Umbilical cord (tissue), 2 donors: ENCODE measurements around the gene OR13C5. TPM values are rescaled to one million over a fixed set of nuclear protein-coding genes. Genes with fewer than 3 reads are reported as not detected.
"Not testable (repeated sequence)": the region's sequence is repeated elsewhere in the genome, so short reads cannot be mapped to it uniquely, and the experiment has no call there.

ENCODE experiments used
- DNase-seq: peaks from one replicate; pipeline ENCODE4 v3.0.0-alpha.2; 2015; ENCODE audit warnings: low spot score
- total RNA-seq: library from RNA; depleted of rRNA; stranded (reverse); fragments of >200 nt; gene quantifications from one replicate; pipeline ENCODE4 v1.2.3, GENCODE V29; 2014; ENCODE audit warnings: low replicate concordance; ENCODE audit not compliant: insufficient read depth

OR13C5 gene, protein sequence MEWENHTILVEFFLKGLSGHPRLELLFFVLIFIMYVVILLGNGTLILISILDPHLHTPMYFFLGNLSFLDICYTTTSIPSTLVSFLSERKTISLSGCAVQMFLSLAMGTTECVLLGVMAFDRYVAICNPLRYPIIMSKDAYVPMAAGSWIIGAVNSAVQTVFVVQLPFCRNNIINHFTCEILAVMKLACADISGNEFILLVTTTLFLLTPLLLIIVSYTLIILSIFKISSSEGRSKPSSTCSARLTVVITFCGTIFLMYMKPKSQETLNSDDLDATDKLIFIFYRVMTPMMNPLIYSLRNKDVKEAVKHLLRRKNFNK
- 10.6 TPM for total RNA-seq

DNA sequence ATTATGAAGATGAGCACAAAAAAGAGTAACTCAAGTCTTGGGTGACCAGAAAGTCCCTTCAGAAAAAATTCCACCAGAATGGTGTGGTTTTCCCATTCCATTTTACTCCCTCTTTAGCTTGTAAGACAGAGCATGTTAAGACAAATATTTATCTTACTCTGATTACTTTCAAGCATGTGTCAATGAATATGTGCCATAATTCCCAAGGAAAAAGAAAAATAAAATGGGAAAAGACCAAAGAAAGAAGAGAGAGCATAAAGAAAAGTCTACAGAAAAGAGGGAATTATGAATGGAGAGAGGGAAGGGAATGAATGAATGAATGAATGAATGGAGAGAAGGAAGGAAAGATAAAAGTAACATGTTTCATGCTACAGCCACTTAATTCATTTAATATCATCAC lies at the start of gene OR13C5:
Gene OR13C5, minus strand, starts transcription at position 101 of the 400 bp plus-strand sequence. Its CDS starts 0 bp downstream, at position 101.
- DNase-seq, result not testable (repeated sequence)

DNA sequence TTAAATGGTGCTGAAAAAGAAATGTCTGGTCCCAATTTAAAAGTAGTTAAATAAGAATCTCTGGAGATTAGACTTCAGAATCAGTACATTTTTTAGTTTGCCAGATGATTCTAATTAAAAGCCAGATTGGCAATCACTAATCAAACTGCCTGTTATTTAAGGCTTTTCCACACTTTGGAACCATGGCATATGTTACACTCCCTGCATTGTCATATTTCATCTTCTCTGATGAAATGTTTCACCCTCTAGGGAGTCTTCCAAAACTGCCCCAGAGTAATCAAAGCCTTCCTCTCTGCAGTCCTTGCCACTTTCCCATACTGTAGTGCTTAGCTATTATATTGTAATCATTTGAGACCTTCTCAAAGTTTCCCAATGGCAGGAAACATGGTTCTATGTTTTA lies 36.2 kb upstream of the OR13C5 start:
- DNase-seq, result no peak

DNA sequence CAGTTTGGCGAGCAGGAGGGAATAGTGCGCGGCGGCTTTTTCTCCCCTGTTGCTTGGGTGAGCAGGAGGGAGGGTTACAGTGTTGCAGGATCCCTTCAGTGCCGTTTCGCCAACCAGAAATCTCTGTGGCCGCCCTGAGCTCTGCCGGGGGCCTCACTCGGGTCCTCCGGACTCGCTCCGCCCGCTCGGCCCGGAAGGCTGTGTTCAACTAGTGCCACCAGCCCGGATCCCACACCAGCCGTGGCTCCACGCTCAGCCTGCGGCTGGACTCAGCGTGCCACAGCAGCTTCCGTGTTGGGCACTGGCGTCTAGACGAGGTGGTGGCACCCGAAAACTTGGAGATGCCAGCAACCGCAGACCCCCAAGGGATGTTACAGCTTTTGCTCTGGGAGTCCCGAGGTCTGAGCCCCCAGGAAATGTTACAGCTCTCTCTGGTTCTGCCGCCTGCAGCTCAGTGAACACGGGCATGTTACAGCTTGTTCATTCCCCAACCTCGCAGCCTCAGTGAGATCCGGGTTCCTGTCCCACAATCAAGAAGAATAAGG lies 34.8 kb upstream of the OR13C5 start:
- DNase-seq, result no peak

DNA sequence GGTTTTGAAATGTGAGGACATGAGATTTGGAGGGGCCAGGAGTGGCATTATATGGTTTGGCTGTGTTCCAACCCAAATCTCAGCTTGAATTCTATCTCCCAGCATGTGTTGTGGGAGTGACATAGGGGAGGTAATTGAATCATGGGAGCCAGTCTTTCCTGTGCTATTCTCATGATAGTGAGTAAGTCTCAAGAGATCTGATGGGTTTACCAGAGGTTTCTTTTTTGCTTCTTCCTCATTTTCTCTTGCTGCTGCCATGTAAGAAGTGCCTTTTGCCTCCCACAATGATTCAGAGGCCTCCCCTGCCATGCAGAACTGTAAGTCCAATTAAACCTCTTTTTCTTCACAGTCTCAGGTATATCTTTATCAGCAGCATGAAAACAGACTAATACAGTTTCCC lies 26.8 kb upstream of the OR13C5 start:
- not testable (repeated sequence) for DNase-seq

DNA sequence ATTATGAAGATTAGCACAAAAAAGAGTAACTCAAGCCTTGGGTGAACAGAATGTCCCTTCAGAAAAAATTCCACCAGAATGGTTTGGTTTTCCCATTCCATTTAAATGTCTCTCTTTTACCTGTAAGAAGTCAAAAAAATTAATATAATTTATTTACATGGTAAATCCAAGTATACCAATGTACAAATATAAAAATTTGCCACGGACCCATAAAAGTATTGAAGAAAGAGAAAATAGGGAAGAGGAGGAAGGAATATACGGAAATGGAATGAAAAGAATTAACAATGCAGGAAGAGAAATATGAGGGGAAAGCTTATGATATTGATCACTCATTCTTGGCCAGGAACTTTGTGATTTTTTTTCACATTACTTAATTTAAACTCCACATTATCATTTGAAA lies 18.9 kb upstream of the OR13C5 start, which contains the start of gene OR13C9:
Gene OR13C9, minus strand, starts transcription at position 101 of the 400 bp plus-strand sequence. Its CDS starts 0 bp downstream, at position 101.
- DNase-seq, result no peak

DNA sequence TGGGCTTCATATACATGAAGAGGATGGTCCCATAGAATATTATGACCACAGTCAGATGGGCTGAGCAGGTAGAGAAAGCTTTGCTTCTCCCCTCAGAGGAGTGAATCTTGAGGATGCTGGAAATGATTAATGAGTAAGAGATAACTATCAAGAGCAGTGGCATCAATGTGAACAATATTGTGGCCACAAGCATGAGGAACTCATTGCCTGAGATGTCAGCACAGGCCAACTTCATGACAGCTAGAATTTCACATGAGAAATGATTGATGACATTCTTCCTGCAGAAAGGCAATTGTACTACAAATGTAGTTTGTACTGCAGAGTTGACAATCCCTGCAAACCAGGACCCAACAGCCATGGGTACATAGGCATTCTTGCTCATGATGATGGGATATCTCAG lies 18.2 kb upstream of the OR13C5 start:
- no peak for DNase-seq

DNA sequence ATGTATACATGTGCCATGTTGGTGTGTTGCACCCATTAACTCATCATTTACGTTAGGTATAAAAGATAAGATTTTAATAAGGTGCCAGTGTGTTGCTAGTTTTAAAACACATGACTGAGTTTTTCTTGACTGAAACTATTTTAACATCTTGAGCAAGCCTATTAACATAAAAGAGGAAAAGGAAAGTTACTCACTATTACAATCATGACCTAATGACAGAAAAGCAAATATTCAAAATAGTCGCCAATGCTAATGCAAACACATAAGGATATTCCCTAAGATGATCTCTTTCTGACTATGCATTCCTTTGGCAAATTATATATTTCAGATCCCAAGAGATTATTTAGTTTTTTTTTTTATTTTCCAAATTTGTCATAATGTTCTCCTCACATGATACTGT lies 12.0 kb upstream of the OR13C5 start:
- no peak for DNase-seq

DNA sequence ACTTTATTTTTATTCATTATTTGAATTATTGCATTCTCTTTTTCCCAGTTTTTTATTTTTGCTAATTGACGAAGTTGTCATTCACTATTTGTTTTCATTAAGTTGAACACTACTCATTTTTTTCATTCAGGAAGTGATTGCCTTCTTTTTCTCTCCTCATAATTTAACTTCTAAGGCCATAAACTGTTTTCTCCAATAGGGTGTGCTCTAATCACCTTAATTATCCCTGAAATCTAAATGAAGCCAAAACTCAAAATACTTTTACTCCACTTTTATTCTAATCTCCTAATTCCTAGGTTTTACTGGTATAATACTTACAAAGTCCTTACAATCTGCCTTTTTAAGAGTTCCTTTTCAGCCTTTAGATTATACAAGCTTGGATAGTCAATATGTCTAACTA lies 9.1 kb upstream of the OR13C5 start:
- no peak for DNase-seq

DNA sequence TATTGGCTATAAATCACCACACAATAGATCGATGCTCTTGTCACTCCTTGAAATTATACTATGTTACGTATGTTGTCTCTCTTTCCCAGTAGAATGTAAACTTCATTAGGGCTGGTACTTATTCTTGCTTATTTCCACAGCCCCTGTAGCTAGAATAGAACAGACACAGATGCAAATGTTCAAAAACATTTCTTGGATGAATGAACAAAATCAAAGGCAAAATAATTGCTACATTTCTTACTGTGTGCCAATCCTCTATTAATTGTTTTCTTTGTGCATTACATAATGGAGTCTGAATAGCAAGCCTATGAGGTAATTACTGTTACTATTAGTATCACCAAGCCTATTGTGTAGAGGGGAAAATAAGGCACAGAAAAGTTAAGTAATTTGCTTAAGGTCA lies 6.9 kb upstream of the OR13C5 start:
- no peak for DNase-seq

DNA sequence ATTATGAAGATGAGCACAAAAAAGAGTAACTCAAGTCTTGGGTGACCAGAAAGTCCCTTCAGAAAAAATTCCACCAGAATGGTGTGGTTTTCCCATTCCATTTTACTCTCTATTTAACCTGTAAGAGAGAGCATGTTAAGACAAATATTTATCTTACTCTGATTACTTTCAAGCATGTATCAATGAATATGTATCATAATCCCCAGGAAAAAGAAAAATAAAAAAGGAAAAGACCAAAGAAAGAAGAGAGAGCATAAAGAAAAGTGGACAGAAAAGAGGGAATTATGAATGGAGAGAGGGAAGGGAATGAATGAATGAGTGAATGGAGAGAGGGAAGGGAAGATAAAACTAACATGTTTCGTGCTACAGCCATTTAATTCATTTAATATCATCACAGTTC lies 6.3 kb upstream of the OR13C5 start, which contains the start of gene OR13C2:
Gene OR13C2, minus strand, starts transcription at position 101 of the 400 bp plus-strand sequence. Its CDS starts 0 bp downstream, at position 101.
- DNase-seq, result not testable (repeated sequence)

DNA sequence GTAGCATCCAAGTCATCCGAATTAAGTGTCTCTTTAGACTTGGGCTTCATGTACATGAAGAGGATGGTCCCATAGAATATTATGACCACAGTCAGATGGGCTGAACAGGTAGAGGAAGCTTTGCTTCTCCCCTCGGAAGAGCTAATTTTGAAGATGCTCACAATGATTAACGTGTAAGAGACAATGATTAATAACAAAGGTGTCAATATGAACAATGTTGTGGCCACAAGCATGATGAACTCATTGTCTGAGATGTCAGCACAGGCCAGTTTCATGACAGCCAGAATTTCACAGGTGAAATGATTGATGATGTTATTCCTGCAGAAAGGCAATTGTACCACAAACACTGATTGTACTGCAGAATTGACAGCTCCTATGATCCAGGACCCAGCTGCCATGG lies 5.6 kb upstream of the OR13C5 start:
- DNase-seq, result no peak

DNA sequence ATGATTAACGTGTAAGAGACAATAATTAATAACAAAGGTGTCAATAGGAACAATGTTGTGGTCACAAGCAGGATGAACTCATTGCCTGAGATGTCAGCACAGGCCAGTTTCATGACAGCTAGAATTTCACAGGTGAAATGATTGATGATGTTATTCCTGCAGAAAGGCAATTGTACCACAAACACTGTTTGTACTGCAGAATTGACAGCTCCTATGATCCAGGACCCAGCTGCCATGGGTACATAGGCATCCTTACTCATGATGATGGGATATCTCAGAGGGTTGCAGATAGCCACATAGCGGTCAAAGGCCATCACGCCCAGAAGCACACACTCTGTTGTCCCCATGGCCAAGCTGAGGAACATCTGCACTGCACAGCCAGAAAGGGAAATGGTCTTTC lies 464 bp downstream of the OR13C5 start:
- DNase-seq, result not testable (repeated sequence)

DNA sequence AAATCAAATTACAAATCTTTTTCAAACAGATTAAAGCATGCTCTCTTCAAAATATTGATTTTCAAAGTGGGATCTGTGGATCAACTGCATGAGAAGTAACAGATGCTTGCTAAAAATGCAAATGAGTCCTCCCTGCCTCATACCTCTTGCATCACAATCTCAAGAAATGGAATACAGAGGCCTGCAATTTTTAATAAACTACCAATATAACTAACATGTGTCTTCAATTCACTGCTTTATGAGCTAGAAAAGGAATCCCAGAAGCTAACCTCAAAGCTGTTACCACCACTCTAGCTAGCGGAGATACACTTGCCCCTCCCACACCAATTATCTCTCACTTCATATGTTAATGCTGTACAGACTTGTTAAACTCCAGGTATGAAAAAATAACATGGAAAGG lies 9.6 kb downstream of the OR13C5 start:
- DNase-seq, result no peak

DNA sequence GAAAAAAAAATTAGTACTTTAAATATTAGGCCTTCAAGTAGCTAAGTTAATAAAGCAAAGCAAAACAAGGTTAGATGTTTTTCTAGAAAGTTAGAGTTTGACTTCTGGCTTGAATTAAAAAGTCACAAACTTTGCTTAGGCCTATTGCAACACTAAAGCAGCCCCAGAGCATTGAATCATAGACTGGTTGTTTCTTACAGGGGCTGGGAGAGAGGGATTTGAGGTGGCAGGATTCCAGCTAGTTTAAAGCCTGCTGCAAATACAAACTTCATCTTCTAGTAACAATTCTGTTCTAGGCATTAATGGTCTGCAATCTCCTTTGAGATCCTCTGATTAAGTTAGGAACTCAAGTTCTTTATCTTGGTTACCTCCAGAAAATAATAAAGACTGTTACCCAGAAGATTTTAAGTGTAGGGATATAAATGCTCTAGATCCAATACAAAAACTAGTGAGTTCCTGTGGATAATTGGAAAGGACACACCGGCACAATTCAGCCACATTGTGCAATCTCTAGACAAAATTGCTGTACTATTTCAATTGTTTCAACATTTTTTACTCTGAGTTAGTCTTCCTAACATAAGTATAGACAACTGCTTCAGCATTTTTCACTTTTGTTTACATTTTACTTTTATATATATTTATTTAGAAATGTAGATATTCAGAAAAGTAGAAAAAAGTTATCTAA lies 12.6 kb downstream of the OR13C5 start:
- DNase-seq, result peak; percentile 95

DNA sequence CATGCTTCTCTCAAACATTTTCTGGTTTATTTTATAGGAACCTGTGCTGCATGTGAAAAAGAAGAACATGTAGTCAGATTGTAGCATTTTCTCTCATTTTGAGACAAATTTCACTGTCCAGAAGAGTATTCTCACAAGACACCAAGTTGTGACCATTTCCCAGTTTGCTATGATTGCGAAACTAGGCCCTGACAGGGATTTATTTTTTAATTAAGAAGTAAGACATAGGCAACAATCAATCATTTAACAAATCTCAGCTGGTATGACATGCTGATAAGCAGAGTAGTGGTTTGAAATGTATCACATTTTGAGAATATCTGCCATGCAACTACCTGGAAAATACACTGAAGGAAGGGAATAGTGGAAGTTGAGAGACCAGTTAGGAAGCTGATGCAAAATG lies 18.7 kb downstream of the OR13C5 start:
- no peak for DNase-seq

DNA sequence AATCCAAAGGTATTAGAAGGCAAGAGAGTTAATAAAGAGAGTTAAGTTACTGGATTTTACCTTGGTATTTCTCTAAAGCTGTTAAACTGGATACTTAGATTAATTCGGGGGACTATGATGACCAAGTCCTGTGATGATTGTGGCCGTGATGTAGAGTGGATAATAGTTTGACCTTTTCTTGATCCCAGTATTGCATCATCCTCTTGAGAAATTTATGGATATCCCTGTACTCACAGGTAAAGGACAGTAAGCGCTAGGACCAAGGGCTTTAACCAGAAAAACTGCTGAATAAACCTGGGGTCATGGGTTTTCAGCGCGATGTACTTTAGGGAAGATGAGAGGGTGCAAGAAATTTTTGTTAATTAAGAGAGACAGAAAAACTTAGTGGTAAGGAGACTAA lies 21.9 kb downstream of the OR13C5 start:
- peak; percentile 75 for DNase-seq

DNA sequence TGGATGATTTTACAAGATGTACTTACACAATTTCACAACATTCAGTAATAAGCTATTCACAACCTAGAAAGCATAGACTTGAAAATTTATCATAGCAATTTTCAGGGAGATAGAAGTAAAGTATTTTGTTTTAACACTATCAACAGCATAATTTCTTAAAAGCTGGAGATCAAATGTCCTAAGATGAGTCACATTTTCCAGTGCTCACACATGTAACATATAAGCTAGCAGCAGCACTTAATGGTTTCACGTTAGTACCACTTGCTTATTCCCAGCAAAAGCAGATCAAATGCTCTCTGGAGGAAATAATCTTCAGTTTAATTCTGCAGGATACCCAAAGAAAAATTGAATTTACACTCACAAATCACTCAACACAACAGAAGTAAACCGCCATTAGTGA lies 23.8 kb downstream of the OR13C5 start:
- peak; percentile 72 for DNase-seq

DNA sequence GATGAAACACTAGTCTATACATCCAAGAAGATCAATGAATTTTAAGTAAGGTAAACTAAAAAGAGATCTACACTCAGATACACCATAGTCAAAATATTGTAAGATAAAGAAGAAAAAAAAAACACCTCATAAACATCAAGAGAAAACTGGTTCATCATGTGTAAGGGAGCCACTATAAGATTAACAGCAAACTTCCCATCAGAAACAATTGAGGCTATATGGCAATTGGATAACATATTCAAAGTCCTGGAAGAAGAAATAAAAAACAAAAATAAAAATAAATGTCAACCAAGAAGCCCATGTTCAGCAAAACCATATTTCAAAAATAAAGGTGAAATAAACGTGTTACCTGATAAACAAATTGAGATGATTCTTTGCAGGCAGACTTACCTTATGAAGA lies 26.6 kb downstream of the OR13C5 start:
- DNase-seq, result no peak

DNA sequence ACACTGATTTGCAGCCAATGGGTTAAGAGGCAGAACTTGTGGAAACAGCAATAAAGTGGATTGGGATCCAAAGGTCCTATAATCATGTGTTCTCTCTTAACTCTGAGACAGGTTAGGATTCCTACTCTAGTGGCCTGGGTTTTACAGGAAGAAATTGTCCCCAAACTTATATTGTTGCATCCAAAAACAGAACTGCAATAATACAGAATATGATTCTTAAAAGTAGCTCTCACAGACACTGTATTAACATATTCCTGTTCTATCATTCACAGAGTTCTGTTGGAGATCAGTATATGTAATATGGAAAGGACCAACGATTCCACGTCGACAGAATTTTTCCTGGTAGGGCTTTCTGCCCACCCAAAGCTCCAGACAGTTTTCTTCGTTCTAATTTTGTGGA lies 30.3 kb downstream of the OR13C5 start, which contains the start of gene OR13C8:
Gene OR13C8, plus strand, starts transcription at position 301 of the 400 bp plus-strand sequence. Its CDS starts 0 bp downstream, at position 301.
- DNase-seq, result no peak

DNA sequence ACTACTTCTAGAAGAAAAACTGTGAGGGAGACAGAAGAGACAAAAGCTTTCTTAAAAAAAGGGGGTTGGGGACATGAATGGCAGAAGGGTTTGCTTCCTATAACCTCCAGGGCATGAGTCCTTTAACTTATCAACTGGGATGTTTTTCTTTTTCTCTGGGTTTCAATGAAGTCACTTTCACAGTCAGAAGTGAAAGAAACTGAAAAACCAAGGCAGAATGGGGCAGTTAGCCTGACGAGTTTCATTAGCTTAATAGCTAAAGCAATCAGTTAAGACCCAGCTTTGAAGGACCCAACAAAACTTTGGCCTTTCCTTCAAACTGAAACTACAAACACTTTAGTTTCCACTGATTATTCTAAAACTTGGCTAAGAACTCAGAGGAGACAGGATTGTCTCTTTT lies 34.9 kb downstream of the OR13C5 start:
- no peak for DNase-seq

DNA sequence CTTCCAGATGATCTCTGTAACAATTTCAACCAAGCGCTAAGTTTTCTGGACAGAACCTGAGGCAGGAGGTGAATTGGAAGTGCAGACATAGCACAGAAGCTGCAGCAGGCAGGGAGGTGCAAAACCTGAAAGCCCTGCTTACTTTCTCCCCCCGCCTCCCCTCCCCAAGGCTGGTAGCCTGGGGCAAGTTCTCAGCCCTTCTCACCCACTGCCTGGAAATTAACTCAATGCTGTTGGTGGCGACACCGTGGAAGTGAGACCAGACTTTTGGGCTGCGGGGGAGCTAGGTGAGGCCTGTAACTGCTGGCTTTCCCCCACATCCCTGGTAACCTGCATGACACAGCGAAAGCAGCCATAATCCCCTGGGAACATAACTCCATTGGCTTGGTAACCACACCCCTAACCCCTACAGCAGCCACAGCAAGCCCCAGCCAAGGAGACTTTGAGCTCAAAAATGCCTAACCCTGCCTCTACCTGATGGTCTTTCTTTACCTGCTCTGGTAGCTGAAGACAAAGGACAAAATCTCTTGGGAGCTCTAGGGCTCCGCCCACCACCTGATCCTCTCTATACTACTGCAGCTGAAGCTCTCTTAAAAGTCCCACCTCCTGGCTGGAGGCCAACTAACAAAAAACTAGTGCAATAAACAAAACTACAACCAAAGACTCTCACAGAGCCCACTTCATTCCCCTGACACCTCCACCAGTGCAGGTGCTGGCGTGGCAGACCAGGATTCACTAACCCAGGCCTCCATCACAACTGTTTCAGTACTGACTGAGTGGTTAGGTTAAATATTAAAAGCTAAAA lies 42.2 kb downstream of the OR13C5 start:
- no peak for DNase-seq

DNA sequence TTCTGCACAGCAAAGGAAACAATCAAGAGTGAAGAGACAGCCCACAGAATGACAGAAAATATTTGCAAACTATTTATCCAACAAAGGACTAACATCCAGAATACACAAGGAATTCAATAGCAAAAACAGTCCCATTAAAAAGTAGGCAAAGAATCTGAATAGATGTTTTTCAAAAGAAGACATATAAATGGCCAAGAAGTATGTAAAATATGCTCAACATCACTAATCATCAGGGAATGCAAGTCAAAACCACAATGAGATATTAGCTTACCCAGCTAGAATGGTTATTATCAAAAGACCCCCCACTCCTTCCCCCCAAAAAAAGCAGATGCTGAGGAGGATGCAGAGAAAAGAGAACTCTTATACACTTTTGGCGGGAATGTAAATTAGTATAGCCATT lies 43.7 kb downstream of the OR13C5 start:
- no peak for DNase-seq
